GM18508 (cell line): ENCODE measurements around the gene TRAPPC12.
A peak's percentile ranks its signal among the peaks of the same experiment; 100 is the strongest.

Experiments used
- ATAC-seq: cut with Tn5 transposase; IDR thresholded peaks from one replicate; pipeline ENCODE4 v1.9.1; 2021; ENCODE audit warnings: moderate number of reproducible peaks; ENCODE audit not compliant: insufficient read depth, unreplicated experiment

Gene TRAPPC12

GRCh38 chr2:3405307-3405706 lies 25.8 kb downstream of the TRAPPC12 start:
- ATAC-seq: no peak

- no peak for ATAC-seq
Observed at GRCh38 chr2:3405876-3406275, 26.4 kb downstream of the TRAPPC12 start.

- no peak for ATAC-seq
Observed at GRCh38 chr2:3406501-3406900, 27.0 kb downstream of the TRAPPC12 start.

- ATAC-seq: no peak
Observed at GRCh38 chr2:3408781-3409180, 29.3 kb downstream of the TRAPPC12 start.

GRCh38 chr2:3409627-3410170 lies 30.2 kb downstream of the TRAPPC12 start:
- ATAC-seq: no peak

GRCh38 chr2:3411103-3411502 lies 31.6 kb downstream of the TRAPPC12 start:
- no peak for ATAC-seq

GRCh38 chr2:3413697-3414096 lies 34.2 kb downstream of the TRAPPC12 start:
- no peak for ATAC-seq

- ATAC-seq: no peak
Observed at GRCh38 chr2:3414133-3414860, 34.8 kb downstream of the TRAPPC12 start.

- no peak for ATAC-seq
Observed at GRCh38 chr2:3418766-3419404, 39.4 kb downstream of the TRAPPC12 start.

GRCh38 chr2:3420076-3420768 lies 40.7 kb downstream of the TRAPPC12 start:
- no peak for ATAC-seq

GRCh38 chr2:3420769-3421397 lies 41.4 kb downstream of the TRAPPC12 start:
- no peak for ATAC-seq

GRCh38 chr2:3421580-3421979 lies 42.1 kb downstream of the TRAPPC12 start:
- no peak for ATAC-seq

- peak; percentile 33 for ATAC-seq
Observed at GRCh38 chr2:3422161-3422779, 42.8 kb downstream of the TRAPPC12 start.

GRCh38 chr2:3423492-3424170 lies 44.1 kb downstream of the TRAPPC12 start:
- ATAC-seq: peak; percentile 50

GRCh38 chr2:3424171-3424795 lies 44.8 kb downstream of the TRAPPC12 start:
- no peak for ATAC-seq

GRCh38 chr2:3426615-3427014 lies 47.1 kb downstream of the TRAPPC12 start:
- no peak for ATAC-seq

GRCh38 chr2:3427272-3427671 lies 47.8 kb downstream of the TRAPPC12 start:
- ATAC-seq: no peak

- ATAC-seq: no peak
Observed at GRCh38 chr2:3428577-3428976, 49.1 kb downstream of the TRAPPC12 start.

- ATAC-seq: no peak
Observed at GRCh38 chr2:3429066-3429610, 49.6 kb downstream of the TRAPPC12 start.
